ENCODE measurements around the gene CHST5.
"Not testable (repeated sequence)": the region's sequence is repeated elsewhere in the genome, so short reads cannot be mapped to it uniquely, and the experiment has no call there.

CHST5 gene

DNA sequence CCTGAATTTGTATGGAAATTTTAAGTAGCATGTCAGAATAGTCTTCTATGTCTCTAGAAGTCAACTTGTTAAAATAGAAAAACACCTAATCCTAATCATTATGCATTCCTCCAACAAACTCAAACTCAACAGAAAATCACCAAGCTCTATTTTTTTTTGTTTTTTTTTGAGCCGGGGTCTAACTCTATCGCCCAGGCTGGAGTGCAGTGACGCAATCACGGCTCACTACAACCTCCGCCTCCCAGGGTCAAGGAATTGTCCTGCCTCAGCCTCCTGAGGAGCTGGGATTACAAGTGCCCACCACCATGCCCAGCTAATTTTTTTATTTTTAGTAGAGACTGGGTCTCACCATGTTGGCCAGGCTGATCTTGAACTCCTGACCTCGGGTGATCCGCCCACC lies 10.4 kb upstream of the CHST5 start:
- in situ Hi-C loops (cut with HindIII; ENCODE audit: low pct_ligation_motif_present, low sequenced_read_pairs) = no loop called here
- Histone ChIP-seq H3K4me3 (ENCODE audit: low read depth, low read length) (no peak overlapping the region), H3K27ac (no peak overlapping the region), H3K27me3 (replicated peaks) (no peaks in the 10 kb centered on the region), H3K36me3 (replicated peaks) (no peaks in the 10 kb centered on the region)
- TF ChIP-seq, protein P1, sequence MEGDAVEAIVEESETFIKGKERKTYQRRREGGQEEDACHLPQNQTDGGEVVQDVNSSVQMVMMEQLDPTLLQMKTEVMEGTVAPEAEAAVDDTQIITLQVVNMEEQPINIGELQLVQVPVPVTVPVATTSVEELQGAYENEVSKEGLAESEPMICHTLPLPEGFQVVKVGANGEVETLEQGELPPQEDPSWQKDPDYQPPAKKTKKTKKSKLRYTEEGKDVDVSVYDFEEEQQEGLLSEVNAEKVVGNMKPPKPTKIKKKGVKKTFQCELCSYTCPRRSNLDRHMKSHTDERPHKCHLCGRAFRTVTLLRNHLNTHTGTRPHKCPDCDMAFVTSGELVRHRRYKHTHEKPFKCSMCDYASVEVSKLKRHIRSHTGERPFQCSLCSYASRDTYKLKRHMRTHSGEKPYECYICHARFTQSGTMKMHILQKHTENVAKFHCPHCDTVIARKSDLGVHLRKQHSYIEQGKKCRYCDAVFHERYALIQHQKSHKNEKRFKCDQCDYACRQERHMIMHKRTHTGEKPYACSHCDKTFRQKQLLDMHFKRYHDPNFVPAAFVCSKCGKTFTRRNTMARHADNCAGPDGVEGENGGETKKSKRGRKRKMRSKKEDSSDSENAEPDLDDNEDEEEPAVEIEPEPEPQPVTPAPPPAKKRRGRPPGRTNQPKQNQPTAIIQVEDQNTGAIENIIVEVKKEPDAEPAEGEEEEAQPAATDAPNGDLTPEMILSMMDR (IDR thresholded peaks at IDR 0.05; ENCODE audit: low read depth, low read length, missing control alignments) = no peak
- DNase-seq = no peak

DNA sequence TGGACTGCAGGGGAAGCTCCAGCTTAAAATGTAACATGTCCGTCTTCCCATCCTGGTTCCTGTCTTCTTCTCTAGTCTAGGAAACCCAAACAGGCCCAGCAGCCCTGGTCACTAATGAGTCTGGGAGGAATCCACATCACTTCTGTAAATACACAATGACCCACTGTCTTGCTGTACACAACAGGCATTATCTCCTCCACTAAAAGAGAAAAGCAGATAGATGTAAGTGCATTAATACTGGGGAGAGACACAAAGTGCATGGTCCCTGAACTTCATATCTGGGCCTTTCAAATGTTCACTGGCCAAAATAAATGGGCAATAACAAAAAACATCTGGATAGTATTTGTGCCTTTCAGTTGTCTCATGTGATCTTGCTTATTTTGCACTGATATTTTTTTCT lies 10.0 kb upstream of the CHST5 start:
- H3K36me3 ChIP-seq (replicated peaks); in situ Hi-C loops (cut with HindIII; ENCODE audit: low pct_ligation_motif_present, low sequenced_read_pairs); H3K4me3 ChIP-seq (ENCODE audit: low read depth, low read length); H3K27ac ChIP-seq; H3K27me3 ChIP-seq (replicated peaks); DNase-seq: not testable (repeated sequence)

- DNase-seq; H3K27ac ChIP-seq; H3K36me3 ChIP-seq (replicated peaks); in situ Hi-C loops (cut with HindIII; ENCODE audit: low pct_ligation_motif_present, low sequenced_read_pairs); H3K27me3 ChIP-seq (replicated peaks); H3K4me3 ChIP-seq (ENCODE audit: low read depth, low read length): not testable (repeated sequence)
Measured at GRCh38 chr16:75542462-75542861, 6.6 kb upstream of the CHST5 start.

GRCh38 chr16:75541236-75541635 lies 5.3 kb upstream of the CHST5 start:
- Histone ChIP-seq H3K36me3 (replicated peaks) (no peaks in the 10 kb centered on the region), H3K27me3 (replicated peaks) (no peaks in the 10 kb centered on the region), H3K27ac (no peak overlapping the region), H3K4me3 (ENCODE audit: low read depth, low read length) (no peak overlapping the region)
- no peak for DNase-seq
- TF ChIP-seq, protein P1 (IDR thresholded peaks at IDR 0.05; ENCODE audit: low read depth, low read length, missing control alignments) = no peak
- in situ Hi-C loops (cut with HindIII; ENCODE audit: low pct_ligation_motif_present, low sequenced_read_pairs) = no loop called here

- H3K36me3 ChIP-seq (replicated peaks); H3K27ac ChIP-seq; DNase-seq; H3K4me3 ChIP-seq (ENCODE audit: low read depth, low read length); in situ Hi-C loops (cut with HindIII; ENCODE audit: low pct_ligation_motif_present, low sequenced_read_pairs); H3K27me3 ChIP-seq (replicated peaks): not testable (repeated sequence)
Measured at GRCh38 chr16:75538882-75539565, 3.1 kb upstream of the CHST5 start.

DNA sequence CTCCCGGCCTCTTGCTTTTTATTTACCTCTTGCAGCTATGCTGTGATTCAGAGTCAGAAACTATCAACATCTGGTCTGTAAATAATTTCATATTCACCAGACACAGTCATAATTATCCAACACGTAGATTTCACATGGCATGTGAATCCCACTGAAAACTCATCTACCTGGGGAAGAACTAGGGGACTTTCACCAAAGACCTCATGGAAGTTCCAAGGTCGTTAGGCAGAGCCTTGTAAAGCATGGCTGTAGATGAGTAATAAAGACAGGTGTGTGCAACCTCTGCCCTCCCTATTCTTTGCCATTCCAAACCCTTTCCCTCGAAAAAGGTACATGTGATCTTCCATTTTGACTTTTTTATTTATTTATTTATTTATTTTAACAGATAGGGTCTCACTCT lies 1.9 kb upstream of the CHST5 start:
- H3K27me3 ChIP-seq (replicated peaks) = peaks cover 1% of the 10 kb centered on the region
- no peak overlapping the region for H3K27ac ChIP-seq
- H3K4me3 ChIP-seq (ENCODE audit: low read depth, low read length) = no peak overlapping the region
- H3K36me3 ChIP-seq (replicated peaks) = no peaks in the 10 kb centered on the region
- TF ChIP-seq, protein P1 (IDR thresholded peaks at IDR 0.05; ENCODE audit: low read depth, low read length, missing control alignments) = no peak
- in situ Hi-C loops (cut with HindIII; ENCODE audit: low pct_ligation_motif_present, low sequenced_read_pairs) = no loop called here
- DNase-seq = no peak

DNA sequence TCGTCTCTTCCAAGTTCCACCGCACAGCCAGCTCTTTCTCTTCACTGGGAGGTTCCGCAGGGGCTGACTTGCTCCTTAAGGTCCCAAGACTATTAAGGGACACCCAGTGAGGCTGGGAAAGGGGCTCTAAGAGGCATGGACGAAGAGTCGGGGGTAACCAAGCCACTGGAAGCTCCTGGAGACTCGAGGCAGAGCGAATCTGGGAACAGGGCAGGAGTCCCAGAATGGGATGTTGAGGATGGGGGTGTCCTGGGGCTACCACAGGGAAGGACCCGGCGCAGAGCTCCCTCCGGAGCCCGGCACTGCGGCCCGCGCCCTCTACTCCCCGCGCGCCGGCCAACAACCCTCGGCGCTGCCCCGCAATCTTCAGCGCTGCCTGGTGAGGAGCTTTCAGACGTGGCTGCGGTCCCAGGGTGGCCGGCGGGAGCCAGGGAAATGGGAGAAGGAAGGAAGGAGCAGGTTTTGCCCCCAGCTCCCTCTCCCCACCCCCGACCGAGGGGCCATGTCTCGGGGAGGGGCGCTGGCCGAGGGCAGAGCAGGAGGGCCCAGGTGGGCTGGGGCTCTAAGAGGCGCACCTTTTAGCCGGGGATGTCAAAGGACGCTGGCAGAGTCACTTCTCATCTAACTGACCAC lies 581 bp downstream of the CHST5 start:
- DNase-seq = no peak
- no peak overlapping the region for H3K4me3 ChIP-seq (ENCODE audit: low read depth, low read length)
- no peaks in the 10 kb centered on the region for H3K36me3 ChIP-seq (replicated peaks)
- H3K27ac ChIP-seq = no peak overlapping the region
- TF ChIP-seq, protein P1 (IDR thresholded peaks at IDR 0.05; ENCODE audit: low read depth, low read length, missing control alignments) = no peak
- in situ Hi-C loops (cut with HindIII; ENCODE audit: low pct_ligation_motif_present, low sequenced_read_pairs) = no loop called here
- peaks cover 1% of the 10 kb centered on the region for H3K27me3 ChIP-seq (replicated peaks)

Measured in brain microvascular endothelial cell (primary cell).